ENCODE data around the gene ADAMTS14.

The ADAMTS14 gene

DNA sequence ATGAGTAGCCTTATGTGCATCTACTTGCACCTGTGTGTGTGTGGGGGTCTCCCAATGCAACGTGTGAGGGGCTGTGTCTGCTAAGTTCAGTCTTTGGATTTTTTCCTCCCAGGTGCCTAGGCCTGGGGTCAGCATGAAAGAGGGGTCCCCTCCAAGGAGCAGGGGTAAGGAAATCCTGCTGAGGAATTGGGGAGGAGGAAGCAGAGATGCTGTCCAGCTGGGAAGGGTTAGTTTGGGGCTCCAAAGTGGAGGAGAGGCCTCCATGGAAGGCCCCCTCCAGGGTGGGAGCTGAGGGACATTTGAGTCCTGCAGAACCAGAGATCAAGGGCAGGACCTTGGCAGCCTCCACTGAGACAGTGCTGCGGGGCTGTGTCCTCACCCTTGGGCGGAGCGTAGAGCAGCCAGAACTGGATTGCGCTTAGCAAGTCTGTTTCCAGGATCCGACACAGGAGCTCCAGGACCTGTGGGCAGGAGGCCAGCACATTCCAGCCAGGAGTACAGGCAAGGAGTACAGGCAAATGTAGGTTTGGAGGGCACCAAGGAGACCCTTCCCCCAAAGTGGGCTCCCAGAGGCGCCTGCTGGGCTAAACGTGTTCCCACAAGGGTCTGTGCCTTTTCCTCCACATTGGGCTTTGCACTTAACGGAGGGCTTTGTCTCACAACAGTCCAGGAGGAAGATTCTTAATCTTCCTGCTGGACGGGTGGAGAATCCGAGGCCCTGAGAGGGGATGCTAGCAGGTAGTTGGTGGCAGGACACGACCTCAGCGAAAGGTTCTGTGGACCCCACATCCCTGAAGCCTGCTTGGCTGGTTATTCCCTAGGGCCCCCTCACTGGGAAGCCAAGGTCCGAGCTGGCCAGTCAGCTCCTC is 102.7 kb downstream of the ADAMTS14 start:
- TF ChIP-seq, protein P1, sequence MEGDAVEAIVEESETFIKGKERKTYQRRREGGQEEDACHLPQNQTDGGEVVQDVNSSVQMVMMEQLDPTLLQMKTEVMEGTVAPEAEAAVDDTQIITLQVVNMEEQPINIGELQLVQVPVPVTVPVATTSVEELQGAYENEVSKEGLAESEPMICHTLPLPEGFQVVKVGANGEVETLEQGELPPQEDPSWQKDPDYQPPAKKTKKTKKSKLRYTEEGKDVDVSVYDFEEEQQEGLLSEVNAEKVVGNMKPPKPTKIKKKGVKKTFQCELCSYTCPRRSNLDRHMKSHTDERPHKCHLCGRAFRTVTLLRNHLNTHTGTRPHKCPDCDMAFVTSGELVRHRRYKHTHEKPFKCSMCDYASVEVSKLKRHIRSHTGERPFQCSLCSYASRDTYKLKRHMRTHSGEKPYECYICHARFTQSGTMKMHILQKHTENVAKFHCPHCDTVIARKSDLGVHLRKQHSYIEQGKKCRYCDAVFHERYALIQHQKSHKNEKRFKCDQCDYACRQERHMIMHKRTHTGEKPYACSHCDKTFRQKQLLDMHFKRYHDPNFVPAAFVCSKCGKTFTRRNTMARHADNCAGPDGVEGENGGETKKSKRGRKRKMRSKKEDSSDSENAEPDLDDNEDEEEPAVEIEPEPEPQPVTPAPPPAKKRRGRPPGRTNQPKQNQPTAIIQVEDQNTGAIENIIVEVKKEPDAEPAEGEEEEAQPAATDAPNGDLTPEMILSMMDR (IDR thresholded peaks at IDR 0.05), result no peak
- no peaks in the 10 kb centered on the region for H3K4me1 ChIP-seq
- no peak overlapping the region for H3K9ac ChIP-seq
- H3K79me2 ChIP-seq, result no peaks in the 10 kb centered on the region
- H3K27me3 ChIP-seq (ENCODE audit: control insufficient read depth, insufficient read depth, low read length), result no peaks in the 10 kb centered on the region
- no peaks in the 10 kb centered on the region for H3K9me3 ChIP-seq (ENCODE audit: control insufficient read depth, low read length)
- H3K4me2 ChIP-seq (ENCODE audit: low read length), result no peak overlapping the region
- H3K4me3 ChIP-seq (ENCODE audit: low read depth, low read length), result no peak overlapping the region
- no peaks in the 10 kb centered on the region for H3K36me3 ChIP-seq (ENCODE audit: control insufficient read depth, insufficient read depth, low read length)
- no peak overlapping the region for H3K27ac ChIP-seq
- H2AFZ ChIP-seq, result no peak overlapping the region

DNA sequence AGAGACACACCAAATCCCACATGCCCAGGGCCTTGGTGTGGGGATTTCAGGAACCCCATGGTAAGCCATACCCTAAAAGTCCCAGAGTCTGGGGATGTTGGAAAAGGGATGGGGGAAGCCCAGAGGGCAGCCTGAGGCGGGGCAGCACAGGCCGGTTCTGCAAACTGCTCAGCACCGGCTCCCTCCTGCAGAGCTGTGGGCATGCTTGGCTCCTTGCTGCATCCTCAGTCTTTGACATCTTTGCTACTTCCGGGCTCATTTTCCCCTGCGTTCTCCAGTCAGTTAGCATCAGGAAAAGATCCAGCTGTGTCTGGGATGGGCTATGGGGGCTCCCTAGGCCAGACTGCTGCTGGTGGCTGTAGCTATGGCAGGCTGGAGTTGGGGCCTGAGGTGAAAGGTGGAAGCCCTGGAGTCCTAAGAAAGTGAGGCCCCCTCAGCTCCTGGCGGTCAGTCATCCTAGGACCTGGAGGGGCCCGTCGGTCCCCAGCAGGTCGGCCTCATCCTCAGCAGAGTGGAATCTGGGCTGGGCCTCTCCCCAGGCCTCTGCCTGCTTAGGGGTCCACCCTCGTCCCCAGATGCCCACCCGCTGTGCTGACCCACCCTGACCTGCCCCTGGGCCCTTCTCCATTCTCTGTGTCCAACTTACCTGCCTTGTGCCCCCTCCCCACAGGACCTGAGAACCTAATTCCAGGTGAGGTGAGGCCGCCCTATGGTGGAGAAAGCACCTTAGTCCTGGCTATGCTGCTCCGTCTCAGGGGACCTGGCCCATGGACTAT is 103.6 kb downstream of the ADAMTS14 start:
- no peak overlapping the region for H2AFZ ChIP-seq
- no peaks in the 10 kb centered on the region for H3K36me3 ChIP-seq (ENCODE audit: control insufficient read depth, insufficient read depth, low read length)
- H3K27me3 ChIP-seq (ENCODE audit: control insufficient read depth, insufficient read depth, low read length), result no peaks in the 10 kb centered on the region
- H3K4me3 ChIP-seq (ENCODE audit: low read depth, low read length), result no peak overlapping the region
- no peaks in the 10 kb centered on the region for H3K4me1 ChIP-seq
- TF ChIP-seq, protein P1 (IDR thresholded peaks at IDR 0.05), result no peak
- H3K27ac ChIP-seq, result no peak overlapping the region
- H3K79me2 ChIP-seq, result no peaks in the 10 kb centered on the region
- H3K4me2 ChIP-seq (ENCODE audit: low read length), result no peak overlapping the region
- no peak overlapping the region for H3K9ac ChIP-seq
- H3K9me3 ChIP-seq (ENCODE audit: control insufficient read depth, low read length), result no peaks in the 10 kb centered on the region

DNA sequence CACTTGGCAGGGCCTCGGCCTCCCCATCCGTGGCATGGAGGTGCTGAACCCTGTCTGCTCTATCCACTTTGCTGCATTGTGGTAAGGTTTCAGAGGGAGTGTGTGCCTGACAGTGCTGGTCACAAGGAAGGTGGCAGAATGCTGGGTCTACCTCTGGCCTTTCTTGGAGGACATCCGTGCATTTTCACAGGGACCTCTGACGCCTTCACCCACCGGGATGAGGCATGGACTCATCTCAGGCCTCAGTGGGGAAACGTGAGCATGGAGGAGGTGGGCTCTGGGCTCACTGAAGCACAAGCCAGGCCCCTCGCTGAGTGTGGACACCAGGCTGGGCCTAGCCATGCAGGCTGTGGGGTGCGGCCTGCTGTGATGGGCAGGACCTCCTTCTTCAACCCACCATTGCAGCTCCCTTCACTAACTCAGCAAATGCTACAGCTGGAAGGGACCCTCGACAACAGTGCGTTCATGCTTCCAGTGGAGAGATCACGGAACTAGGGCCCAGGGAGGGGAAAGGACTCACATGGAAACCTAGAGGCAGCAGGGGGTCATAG is 104.2 kb downstream of the ADAMTS14 start:
- H3K4me2 ChIP-seq (ENCODE audit: low read length), result no peak overlapping the region
- no peak overlapping the region for H3K4me3 ChIP-seq (ENCODE audit: low read depth, low read length)
- H3K36me3 ChIP-seq (ENCODE audit: control insufficient read depth, insufficient read depth, low read length), result no peaks in the 10 kb centered on the region
- no peak overlapping the region for H2AFZ ChIP-seq
- TF ChIP-seq, protein P1 (IDR thresholded peaks at IDR 0.05), result no peak
- no peak overlapping the region for H3K27ac ChIP-seq
- H3K4me1 ChIP-seq, result no peaks in the 10 kb centered on the region
- no peaks in the 10 kb centered on the region for H3K27me3 ChIP-seq (ENCODE audit: control insufficient read depth, insufficient read depth, low read length)
- H3K9ac ChIP-seq, result no peak overlapping the region
- no peaks in the 10 kb centered on the region for H3K79me2 ChIP-seq
- no peaks in the 10 kb centered on the region for H3K9me3 ChIP-seq (ENCODE audit: control insufficient read depth, low read length)

DNA sequence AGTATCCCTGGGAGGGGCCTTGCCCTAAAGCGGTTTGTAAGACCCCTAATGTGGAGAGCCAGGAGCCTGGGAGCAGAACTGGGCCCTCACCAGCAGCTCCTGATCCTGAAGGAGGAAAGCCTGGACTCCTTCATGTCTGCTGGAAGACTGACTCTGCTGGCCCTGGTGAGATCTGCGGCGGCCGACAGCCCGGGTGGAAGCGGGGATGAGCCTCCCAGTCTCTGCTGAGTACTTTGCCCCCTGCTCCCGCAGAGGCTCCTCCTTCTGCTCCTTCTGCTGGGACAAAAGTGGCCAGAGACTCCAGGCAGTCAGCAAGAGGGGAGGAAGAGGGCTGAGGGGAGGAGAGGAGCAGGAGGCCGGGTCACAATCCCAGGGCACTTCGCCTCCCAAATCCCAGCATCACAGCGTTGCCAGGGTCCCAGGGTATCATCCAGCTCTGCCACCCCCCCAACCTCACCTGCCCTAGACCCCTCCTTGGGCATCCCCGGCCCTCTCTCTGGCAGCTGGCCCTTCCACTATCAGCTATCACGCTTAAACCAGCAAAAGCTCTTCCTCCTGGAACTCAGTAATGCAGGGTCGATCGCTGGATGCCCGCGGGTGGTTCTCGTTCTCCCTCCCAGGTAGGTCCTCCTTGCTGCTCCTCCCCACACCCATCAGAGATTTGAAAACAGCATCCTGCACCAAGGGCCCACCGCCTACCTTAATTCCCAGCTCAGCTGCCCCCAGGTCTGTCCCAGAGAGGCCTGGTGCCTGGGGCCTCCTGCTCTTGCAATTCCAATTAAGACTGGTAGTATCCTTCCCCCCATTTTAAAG is 105.0 kb downstream of the ADAMTS14 start:
- no peaks in the 10 kb centered on the region for H3K27me3 ChIP-seq (ENCODE audit: control insufficient read depth, insufficient read depth, low read length)
- TF ChIP-seq, protein P1 (IDR thresholded peaks at IDR 0.05), result no peak
- H3K79me2 ChIP-seq, result no peaks in the 10 kb centered on the region
- H3K27ac ChIP-seq, result no peak overlapping the region
- no peaks in the 10 kb centered on the region for H3K4me1 ChIP-seq
- H3K36me3 ChIP-seq (ENCODE audit: control insufficient read depth, insufficient read depth, low read length), result no peaks in the 10 kb centered on the region
- H2AFZ ChIP-seq, result no peak overlapping the region
- no peak overlapping the region for H3K9ac ChIP-seq
- no peak overlapping the region for H3K4me2 ChIP-seq (ENCODE audit: low read length)
- no peaks in the 10 kb centered on the region for H3K9me3 ChIP-seq (ENCODE audit: control insufficient read depth, low read length)
- H3K4me3 ChIP-seq (ENCODE audit: low read depth, low read length), result no peak overlapping the region

All from parathyroid adenoma (tissue), 2 donors.